NCI-H2196 treated with DMSO at 0.1 percent for 48 hours (cell line): ENCODE measurements around the gene EFS.
"Not testable (repeated sequence)": the region's sequence is repeated elsewhere in the genome, so short reads cannot be mapped to it uniquely, and the experiment has no call there.

Experiments
- DNase-seq: peaks from one replicate; lab custom pipeline; 2025; ENCODE audit not compliant: unreplicated experiment; lab: John Stamatoyannopoulos, UW

EFS gene

GRCh38 chr14:23365036-23365731, at the start of gene EFS:
Gene EFS, minus strand, starts transcription at chr14:23365172. Its CDS starts 147 bp downstream, at chr14:23365025.
- DNase-seq: no peak

DNA sequence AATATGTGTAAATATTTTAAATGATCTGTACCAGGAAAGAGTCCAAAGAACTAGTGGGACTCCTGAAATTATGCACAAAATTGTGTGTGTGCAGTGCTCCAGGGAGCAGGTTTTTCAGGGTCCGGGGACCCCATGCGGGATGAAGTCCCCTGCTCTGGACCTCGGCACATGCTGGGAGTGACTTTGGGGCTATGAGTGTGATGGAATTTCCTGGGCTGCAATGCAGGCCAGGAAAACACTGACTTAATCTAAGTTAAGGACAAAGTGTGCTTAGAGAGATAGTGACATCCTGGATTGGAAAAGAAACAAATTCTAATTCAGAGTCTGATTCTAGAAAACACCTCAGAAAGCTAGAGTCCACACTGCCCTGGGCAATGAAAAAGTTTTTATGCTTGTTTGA, 49.3 kb upstream of the EFS start:
- DNase-seq: no peak

- no peak for DNase-seq
These were observed 48.7 kb upstream of the EFS start for GRCh38 chr14:23413681-23414080.

DNA sequence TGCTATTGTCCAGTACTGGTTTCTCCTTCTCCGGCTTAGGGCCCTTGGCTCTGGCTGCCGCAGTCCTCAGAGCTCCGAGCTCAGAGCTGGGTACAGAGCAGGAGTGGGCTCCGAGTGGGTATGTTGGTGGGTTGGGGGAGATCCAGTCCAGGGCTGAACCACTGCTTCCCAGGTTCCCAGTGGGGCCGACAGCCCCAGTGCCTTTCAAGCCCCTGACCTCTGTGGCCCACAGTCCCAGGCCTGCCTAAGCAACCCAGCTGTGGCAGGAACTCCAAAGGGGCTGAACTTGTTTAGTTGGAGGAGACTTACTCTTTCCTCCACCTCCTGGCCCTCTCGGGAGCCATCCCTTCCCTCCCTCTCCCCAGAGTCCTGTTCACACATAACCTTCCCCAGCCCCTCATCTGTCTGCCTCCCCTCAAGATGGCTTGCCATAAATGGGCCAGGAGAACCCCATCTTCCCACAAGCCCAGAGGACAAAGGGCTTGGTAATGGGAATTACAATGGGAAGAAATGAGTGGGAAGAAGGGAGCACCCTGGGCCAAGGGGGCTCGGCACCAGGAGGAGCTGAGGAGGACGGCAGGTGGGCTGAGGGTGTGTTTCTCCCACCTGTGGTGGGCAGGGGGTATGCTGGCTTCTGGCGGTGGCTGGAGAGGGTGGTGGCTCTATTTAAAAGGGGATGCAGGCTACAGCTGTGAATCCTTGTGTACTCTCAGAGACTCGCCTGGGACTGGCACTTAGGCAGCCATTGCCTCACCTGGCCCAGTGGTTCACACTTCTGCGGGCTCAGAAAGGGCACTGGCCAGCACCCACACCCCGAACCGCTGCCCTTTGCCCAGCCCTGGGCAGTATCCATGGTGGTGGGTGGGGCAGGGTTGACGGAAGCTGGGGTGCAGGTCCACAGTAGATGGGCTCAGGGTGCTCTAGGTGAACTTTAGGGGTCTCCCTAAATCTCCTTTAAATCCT, 46.9 kb upstream of the EFS start:
- DNase-seq: no peak

DNA sequence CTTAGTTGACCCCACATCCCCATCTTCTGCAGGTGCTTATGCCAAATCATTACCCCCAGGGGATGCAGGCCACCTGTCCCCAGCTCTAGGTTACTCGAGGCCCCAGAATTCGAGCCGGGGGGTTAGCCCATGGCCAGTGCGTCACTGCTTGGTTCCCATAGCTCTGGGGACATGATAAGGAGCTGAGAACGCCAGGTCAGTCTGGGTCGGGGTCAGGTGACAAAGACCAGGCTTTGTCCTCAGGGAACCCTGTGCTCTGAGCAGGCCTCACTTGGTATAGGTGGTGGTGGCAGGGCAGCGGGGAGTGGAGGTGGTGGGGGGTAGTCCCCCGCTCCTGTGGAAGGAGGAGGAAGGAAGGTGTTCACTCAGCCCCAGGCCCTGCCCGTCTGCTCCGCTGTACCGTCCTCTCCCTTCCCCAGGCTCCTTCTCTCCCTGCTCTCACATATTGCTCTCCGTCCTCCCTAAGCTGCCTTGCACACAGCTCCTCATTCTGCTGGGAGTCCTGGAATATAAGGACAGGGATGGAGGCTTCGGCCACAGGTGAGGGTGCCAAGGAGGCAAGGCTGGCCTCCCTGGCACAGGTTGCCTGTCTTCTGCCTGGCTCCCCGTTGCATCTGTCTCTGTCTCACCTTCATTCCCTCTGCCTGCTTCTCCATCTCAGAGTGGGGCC, 45.1 kb upstream of the EFS start:
- no peak for DNase-seq

DNA sequence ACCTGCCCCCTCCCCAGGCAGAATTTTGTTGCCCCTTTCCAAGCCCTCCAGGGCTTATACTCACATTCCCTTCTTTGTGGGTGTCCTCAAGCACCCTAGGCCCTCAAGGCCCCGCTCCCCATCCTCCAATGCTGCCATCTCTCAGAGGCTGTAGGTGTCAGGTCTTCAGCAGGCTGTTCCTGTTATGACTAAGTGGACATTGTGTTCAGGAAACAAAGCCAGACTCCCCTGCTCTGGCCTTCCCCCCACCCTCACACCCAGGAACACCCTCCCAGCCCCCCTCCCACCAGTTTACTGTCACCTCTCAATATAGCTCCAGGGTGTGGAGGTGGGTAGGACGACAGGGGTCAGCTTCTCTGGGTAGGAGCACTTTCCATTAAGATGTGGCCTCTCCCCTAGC, 44.5 kb upstream of the EFS start:
- DNase-seq: no peak

- DNase-seq: no peak
These were observed 43.3 kb upstream of the EFS start for GRCh38 chr14:23408307-23408630.

DNA sequence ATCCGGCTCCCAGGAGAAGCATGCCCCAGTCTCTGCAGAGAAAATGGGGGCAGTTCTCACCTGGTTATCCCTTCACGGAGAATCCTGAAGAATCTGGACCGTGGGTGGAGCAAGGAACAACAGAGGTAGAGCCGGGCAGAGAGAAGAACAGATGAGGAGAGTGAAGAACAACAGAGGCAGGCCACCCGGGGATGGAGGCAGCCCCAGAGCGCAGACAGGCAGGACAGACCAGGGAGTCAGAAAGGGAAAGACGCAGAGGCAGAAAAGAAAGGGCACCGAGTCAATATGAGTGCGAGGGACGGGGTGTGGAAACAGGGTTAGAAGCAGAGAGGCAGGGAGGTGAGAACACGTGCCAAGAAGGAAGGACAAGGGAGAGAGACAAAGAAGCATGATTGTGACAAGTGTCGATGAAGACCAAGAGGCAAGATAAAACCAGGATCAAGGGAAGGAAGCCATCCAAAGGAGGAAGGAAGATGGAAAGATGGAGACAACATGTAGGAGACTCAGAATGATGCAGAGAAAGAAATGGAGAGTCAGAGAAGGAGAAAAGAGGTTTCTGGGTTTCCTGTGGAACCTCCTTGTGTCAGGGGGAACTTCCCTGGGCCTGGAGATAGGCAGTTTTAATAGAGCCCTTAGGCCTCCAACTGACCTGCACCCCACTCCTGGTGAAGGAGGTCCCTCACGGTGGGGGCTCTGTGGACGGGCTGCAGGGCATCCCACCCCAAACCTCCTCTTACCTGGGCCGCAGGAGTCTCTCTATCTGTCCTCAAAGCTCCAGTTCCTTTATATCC, 42.7 kb upstream of the EFS start, which contains the start of gene MYH6:
Gene MYH6 (minus strand): TSS at position 758 of the 791 bp plus-strand sequence. CDS start 1,050 bp downstream, outside the sequence.
- no peak for DNase-seq

DNA sequence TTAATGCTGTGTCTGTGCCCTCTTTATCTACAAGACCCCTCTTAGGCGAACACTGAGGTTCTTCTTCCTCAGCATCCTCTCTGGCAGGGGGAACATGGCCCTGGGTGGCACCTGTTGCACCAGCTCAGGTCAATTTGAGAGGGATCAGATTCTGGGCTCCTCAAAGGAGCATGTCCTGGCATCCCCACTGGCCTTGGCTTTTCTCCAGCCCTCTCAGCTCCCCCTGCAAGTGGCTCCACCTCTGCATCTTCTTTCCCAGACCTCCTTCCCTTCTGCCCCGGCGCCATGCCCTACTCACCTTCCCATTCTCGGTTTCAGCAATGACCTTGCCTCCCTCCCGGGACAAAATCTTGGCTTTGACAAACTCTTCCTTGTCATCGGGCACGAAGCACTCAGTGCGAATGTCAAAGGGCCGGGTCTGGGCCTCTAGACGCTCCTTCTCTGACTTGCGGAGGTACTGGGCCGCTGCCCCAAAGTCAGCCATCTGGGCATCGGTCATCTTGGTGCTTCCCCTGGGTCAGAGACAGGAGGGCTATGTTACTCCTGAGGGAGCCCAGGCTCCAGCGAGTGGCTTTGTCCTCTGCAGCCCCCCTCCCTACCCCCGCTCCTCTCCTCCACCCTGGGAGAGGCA, 41.9 kb upstream of the EFS start:
- no peak for DNase-seq

DNA sequence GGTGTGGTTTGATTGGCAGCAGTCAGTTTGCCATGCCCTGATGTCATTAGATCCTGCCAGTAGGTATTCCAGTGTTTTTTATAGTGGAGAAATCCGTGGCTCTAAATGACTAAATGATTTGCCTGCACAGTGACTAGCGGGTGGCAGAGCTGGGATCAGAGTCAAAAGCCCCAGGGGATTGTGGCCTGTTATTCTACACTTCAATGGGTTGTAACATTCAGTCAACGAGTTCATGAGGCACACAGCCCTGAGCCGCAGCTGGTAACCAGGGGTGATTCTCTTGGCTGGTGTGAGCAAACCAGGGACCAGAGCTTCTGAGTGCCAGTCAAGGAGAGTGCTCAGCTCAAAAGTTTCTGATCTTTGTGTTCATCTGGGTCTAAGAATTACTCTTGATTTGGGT, 41.3 kb upstream of the EFS start:
- DNase-seq: no peak

DNA sequence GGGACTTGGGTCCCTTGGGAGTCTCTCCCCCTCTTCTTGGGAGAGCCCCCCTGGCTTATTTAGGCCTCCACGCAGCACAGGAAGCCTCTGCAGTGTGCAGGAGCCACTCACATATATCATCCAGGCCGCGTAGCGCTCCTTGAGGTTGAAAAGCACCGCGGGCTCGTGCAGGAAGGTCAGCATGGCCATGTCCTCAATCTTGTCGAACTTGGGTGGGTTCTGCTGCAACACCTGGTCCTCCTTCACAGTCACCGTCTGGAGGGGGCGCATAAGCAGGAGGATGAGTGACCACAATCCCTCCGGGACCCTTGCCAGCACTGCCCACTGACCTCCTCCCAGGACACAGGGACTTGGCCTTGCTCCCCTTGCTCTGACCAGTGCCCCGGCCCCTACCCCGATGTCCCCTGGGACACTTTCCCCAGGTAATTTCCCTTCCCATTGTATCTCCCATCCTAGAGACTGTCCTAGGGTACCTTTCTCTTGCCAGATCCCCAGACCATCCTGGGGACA, 40.6 kb upstream of the EFS start:
- no peak for DNase-seq

- DNase-seq: no peak
These were observed 40.1 kb upstream of the EFS start for GRCh38 chr14:23405096-23405495.

- no peak for DNase-seq
These were observed 39.4 kb upstream of the EFS start for GRCh38 chr14:23404331-23404900.

- DNase-seq: no peak
These were observed 38.9 kb upstream of the EFS start for GRCh38 chr14:23403908-23404307.

- no peak for DNase-seq
These were observed 38.1 kb upstream of the EFS start for GRCh38 chr14:23403139-23403438.

- no peak for DNase-seq
These were observed 37.5 kb upstream of the EFS start for GRCh38 chr14:23402296-23403138.

- DNase-seq: no peak
These were observed 36.3 kb upstream of the EFS start for GRCh38 chr14:23401291-23401690.

GRCh38 chr14:23400496-23401149, 35.7 kb upstream of the EFS start:
- not testable (repeated sequence) for DNase-seq

DNA sequence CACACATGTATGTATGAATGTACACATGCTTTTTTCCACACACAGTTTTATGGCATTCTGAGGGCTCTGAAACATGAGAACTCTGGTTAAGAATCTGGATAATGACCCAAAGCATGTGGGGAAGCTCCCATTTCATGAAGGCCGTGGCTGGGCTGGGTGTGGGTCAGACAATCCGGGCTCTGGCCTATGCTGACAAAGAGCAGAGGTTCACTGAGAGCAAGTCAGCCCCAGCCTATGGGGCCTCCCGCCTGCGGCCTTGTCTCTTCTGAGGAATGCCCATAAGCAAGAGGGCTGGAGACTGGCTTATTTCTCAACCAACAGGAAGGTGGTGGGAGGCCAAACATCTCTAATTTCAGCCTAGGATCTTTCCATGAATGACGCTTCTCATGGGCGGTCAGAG, 34.6 kb upstream of the EFS start:
- DNase-seq: no peak
